Measurements from ENCODE around the gene MMP15.

MMP15 gene

GRCh38 chr16:58040945-58041627 lies 15.5 kb downstream of the MMP15 start:
- TF ChIP-seq, protein P1, sequence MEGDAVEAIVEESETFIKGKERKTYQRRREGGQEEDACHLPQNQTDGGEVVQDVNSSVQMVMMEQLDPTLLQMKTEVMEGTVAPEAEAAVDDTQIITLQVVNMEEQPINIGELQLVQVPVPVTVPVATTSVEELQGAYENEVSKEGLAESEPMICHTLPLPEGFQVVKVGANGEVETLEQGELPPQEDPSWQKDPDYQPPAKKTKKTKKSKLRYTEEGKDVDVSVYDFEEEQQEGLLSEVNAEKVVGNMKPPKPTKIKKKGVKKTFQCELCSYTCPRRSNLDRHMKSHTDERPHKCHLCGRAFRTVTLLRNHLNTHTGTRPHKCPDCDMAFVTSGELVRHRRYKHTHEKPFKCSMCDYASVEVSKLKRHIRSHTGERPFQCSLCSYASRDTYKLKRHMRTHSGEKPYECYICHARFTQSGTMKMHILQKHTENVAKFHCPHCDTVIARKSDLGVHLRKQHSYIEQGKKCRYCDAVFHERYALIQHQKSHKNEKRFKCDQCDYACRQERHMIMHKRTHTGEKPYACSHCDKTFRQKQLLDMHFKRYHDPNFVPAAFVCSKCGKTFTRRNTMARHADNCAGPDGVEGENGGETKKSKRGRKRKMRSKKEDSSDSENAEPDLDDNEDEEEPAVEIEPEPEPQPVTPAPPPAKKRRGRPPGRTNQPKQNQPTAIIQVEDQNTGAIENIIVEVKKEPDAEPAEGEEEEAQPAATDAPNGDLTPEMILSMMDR (IDR thresholded peaks at IDR 0.05; ENCODE audit: insufficient read depth, low read depth, low read length, missing control alignments): no peak
- no peak overlapping the region for H3K4me3 ChIP-seq (ENCODE audit: low read depth, low read length)
- no peak for DNase-seq (ENCODE audit: low read depth)

- DNase-seq (ENCODE audit: low read depth): no peak
- TF ChIP-seq, protein P1 (IDR thresholded peaks at IDR 0.05; ENCODE audit: insufficient read depth, low read depth, low read length, missing control alignments): no peak
- no peak overlapping the region for H3K4me3 ChIP-seq (ENCODE audit: low read depth, low read length)
These were observed 16.0 kb downstream of the MMP15 start for GRCh38 chr16:58041628-58041955.

DNA sequence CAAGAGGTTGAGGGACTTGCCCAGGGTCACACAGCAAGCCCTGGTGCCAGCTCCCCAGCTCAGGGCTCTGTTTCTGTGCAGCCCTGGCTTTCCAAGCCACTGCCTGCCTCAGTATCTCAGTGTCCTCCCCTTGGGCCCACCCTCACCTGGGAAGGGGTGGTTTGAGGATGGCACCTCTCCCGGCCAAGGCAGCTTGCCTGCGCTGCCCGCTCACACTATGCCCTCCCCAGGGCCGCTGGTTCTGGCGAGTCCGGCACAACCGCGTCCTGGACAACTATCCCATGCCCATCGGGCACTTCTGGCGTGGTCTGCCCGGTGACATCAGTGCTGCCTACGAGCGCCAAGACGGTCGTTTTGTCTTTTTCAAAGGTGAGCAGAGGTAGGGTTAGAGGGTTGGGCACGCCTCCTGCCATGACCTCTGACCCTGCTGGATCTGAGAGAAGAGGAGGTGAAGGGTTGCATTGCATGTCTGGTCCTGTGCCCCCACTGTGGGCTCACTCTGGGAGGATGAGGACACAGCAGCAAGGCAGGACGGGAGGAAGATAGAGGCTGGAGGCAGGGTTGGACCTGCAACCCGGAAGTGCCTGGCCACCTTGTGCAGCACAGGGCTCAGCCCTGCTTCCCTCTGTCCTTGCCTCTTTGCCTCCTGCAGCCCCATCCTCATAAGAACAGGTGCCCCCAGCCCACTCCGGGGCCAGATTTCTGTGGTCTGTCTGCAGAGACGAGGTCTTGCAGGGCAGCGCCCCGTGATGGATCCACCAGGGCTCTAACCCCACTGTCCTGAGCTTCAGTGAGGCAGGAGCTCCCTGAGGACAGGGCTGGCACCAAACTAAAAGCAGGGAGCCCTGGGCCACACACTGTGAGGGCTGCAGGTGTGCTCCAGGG lies 16.7 kb downstream of the MMP15 start:
- TF ChIP-seq, protein P1 (IDR thresholded peaks at IDR 0.05; ENCODE audit: insufficient read depth, low read depth, low read length, missing control alignments): no peak
- DNase-seq (ENCODE audit: low read depth): no peak

DNA sequence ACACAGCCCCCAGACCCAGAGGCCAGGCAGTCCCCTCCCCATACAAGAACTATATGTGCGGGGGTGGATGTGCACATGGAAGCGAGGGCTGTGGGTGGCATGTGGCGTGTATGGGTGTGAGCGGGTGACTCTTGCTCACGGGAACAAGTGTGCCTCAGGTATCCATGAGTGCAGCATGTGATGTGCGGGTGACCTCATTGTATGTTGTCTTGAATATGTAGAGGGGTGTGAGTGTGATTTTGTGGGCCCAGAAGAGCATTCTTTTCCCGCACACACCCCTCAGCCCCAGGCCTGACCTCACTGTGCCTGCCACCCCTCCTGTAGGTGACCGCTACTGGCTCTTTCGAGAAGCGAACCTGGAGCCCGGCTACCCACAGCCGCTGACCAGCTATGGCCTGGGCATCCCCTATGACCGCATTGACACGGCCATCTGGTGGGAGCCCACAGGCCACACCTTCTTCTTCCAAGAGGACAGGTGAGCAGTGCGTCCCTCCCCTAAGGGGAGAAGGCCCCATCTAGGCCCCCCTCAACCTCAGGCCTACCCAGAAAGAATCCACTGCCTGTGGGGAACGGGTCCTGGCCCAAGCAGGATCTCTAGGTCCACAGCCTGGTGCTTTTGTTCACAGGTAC lies 17.4 kb downstream of the MMP15 start:
- no peak for DNase-seq (ENCODE audit: low read depth)
- no peak overlapping the region for H3K4me3 ChIP-seq (ENCODE audit: low read depth, low read length)
- TF ChIP-seq, protein P1 (IDR thresholded peaks at IDR 0.05; ENCODE audit: insufficient read depth, low read depth, low read length, missing control alignments): no peak

More for the DNA sequence above, 16.7 kb downstream of the MMP15 start:
- no peak overlapping the region for H3K4me3 ChIP-seq (ENCODE audit: low read depth, low read length)

GRCh38 chr16:58043571-58044155 lies 18.1 kb downstream of the MMP15 start:
- DNase-seq (ENCODE audit: low read depth): no peak
- no peak overlapping the region for H3K4me3 ChIP-seq (ENCODE audit: low read depth, low read length)
- TF ChIP-seq, protein P1 (IDR thresholded peaks at IDR 0.05; ENCODE audit: insufficient read depth, low read depth, low read length, missing control alignments): no peak

DNA sequence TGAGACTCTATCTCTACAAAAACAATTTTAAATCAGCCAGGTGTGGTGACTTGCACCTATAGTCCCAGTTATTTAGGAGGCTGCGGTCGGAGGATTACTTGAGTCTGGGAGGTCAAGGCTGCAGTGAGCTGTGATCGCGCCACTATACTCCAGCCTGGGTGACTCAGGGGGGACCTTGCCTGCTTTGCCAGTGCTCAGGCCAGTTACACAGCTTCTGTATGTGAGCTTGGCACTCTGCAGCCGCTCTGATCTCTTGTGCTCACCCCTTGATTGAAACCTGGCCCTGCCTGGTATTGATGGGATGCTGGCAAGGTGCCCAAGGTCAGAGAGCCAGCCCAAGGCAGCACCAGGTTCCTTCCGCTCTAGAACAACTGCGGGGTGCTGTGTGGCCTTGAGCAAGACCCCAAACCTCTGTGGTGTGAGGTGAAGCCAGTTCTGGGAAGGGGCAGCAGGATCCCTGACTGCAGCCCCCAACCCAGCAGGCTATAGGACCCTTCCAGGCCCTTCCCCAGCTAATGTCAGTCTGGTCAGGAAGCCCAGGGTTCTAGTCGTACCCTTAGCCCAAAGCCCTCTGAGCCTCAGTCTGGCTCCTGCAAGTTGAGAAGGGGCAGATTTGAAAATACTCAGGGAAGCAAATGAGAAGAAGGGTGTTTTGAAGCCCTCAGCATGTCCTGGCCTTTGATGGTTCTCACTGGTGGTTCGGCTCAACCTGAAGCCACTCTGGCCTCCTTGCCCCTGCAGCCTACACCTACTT lies 18.9 kb downstream of the MMP15 start:
- no peak overlapping the region for H3K4me3 ChIP-seq (ENCODE audit: low read depth, low read length)
- TF ChIP-seq, protein P1 (IDR thresholded peaks at IDR 0.05; ENCODE audit: insufficient read depth, low read depth, low read length, missing control alignments): no peak
- no peak for DNase-seq (ENCODE audit: low read depth)

Measured in GM12865 (cell line).